K562 (cell line): Measurements from ENCODE around the gene ARL3.

Source experiments
- CEBPB ChIP-seq: fragments of 450-650 bp; IDR thresholded peaks from 2 replicates; pipeline ENCODE4 v1.6.1; 2016; ENCODE audit warnings: missing genetic modification characterization, missing compliant biosample characterization
- CTCF ChIP-seq, 3 experiments: IDR thresholded peaks in 2 of 3; conservative IDR thresholded peaks in 1 of 3; 2 replicates each; pipeline ENCODE4 v1.5.1; 2011 to 2012; ENCODE audit warnings: low read length in 3 of 3, mild to moderate bottlenecking in 3 of 3, control low read depth in 2 of 3, improper control_type of control experiment in 1 of 3, inconsistent platforms in 1 of 3, low read depth in 1 of 3, mixed read lengths in 1 of 3, moderate library complexity in 1 of 3; ENCODE audit not compliant: insufficient read depth in 2 of 3
- EP300 ChIP-seq: IDR thresholded peaks from 2 replicates; pipeline ENCODE4 v1.6.1; 2012; ENCODE audit warnings: low read length, improper control_type of control experiment
- HINFP ChIP-seq: fragments of 450-650 bp; conservative IDR thresholded peaks from 2 replicates; pipeline ENCODE4 v1.6.1; 2016; ENCODE audit warnings: missing genetic modification characterization, low read depth, mild to moderate bottlenecking, control low read depth, missing compliant biosample characterization
- POU5F1 ChIP-seq: fragments of 150-350 bp; IDR thresholded peaks from 2 replicates; pipeline ENCODE4 v1.6.1; 2014; ENCODE audit warnings: borderline replicate concordance, low read length, low read depth, mild to moderate bottlenecking; ENCODE audit not compliant: partially characterized antibody
- SAFB2 ChIP-seq: fragments of 200-400 bp; formaldehyde crosslinking; IDR thresholded peaks from 2 replicates; pipeline ENCODE4 v1.6.1; 2018; ENCODE audit warnings: borderline replicate concordance, low read length, low read depth, moderate library complexity; ENCODE audit not compliant: severe bottlenecking
- SRF ChIP-seq, 2 experiments: fragments of 250-450, 450-650 bp in 1 of 2; sonication (Bioruptor Pico) in 1 of 2; sonication (generic) in 1 of 2; formaldehyde crosslinking; IDR thresholded peaks; 2 replicates each; pipeline versions ENCODE4 v1.5.0 to v1.5.1; 2020 to 2022; ENCODE audit warnings: mild to moderate bottlenecking in 1 of 2, missing genetic modification reagents in 1 of 2
- STAG1 ChIP-seq: sonication (generic); formaldehyde crosslinking; IDR thresholded peaks from 2 replicates; pipeline ENCODE4 v1.5.0; 2020; ENCODE audit warnings: missing genetic modification reagents, borderline replicate concordance
- ZBTB8A ChIP-seq: fragments of 450-650 bp; IDR thresholded peaks from 2 replicates; pipeline ENCODE4 v1.6.1; 2018; ENCODE audit warnings: mild to moderate bottlenecking, moderate library complexity; ENCODE audit not compliant: partially characterized antibody
- TF ChIP-seq, protein P1 (sequence below): sonication (generic); formaldehyde crosslinking; IDR thresholded peaks from 2 replicates; pipeline ENCODE4 v1.8.1; 2023; ENCODE audit warnings: mild to moderate bottlenecking, missing genetic modification reagents
- TF ChIP-seq, protein P2 (sequence below): sonication (generic); formaldehyde crosslinking; IDR thresholded peaks from 2 replicates; pipeline ENCODE4 v1.8.1; 2022; ENCODE audit warnings: missing genetic modification reagents
- TF ChIP-seq, protein P3 (sequence below): sonication (generic); formaldehyde crosslinking; IDR thresholded peaks from 2 replicates; pipeline ENCODE4 v1.8.1; 2023; ENCODE audit warnings: mild to moderate bottlenecking, missing genetic modification reagents

DNA sequence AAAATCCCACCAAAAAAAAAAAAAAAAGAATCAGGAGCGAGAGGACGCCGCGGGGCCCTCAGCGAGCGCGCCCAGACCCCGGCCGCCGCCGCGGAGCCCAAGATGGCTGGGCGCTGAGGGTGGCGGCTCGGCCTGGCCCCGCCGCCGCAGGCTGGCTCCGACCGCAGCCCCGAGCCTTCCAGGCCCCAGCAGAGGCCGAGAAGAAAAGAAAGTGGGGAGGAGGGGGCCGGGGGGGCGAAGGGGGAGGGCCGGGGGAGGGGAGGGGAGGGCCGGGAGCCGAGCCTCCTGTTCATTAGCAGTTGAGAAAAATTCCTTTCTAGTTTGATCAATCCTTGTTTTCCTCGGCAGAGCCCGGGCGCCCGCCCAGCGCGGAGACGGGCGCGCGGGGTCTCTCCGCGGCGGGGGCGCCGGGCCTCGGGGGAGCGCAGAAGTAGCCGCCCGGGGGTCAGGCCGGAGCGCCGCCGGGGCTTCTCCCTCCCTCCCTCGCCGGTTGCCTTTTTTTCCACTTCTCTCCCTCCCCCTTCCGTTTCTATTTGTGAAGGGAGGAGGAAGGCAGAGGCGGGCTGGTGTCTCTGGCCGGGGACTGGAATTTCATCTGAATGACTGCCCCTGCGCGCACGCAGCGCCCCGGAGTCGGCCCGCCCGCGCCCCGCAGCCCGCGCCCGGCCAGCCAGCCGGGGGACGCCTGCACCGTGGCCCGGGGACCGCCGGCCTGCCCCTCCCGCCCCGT, 70.7 kb downstream of the ARL3 start:
- TF ChIP-seq SAFB2 (no peak), CTCF (IDR thresholded peaks at IDR 0.05 in 2 of 3, conservative IDR thresholded peaks at IDR 0.05 in 1 of 3; ENCODE audit: insufficient read depth in 2 of 3, low read depth in 1 of 3, low read length in 3 of 3) (no peak), EP300 (no peak), STAG1 (no peak), SRF (CRISPR knock-in tag; IDR thresholded peaks at IDR 0.05) (no peak), ZBTB8A (no peak), CEBPB (tag) (no peak), POU5F1 (no peak), HINFP (no peak)
- TF ChIP-seq, protein P1, sequence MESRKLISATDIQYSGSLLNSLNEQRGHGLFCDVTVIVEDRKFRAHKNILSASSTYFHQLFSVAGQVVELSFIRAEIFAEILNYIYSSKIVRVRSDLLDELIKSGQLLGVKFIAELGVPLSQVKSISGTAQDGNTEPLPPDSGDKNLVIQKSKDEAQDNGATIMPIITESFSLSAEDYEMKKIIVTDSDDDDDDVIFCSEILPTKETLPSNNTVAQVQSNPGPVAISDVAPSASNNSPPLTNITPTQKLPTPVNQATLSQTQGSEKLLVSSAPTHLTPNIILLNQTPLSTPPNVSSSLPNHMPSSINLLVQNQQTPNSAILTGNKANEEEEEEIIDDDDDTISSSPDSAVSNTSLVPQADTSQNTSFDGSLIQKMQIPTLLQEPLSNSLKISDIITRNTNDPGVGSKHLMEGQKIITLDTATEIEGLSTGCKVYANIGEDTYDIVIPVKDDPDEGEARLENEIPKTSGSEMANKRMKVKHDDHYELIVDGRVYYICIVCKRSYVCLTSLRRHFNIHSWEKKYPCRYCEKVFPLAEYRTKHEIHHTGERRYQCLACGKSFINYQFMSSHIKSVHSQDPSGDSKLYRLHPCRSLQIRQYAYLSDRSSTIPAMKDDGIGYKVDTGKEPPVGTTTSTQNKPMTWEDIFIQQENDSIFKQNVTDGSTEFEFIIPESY (CRISPR knock-in tag), result no peak
- TF ChIP-seq, protein P2, sequence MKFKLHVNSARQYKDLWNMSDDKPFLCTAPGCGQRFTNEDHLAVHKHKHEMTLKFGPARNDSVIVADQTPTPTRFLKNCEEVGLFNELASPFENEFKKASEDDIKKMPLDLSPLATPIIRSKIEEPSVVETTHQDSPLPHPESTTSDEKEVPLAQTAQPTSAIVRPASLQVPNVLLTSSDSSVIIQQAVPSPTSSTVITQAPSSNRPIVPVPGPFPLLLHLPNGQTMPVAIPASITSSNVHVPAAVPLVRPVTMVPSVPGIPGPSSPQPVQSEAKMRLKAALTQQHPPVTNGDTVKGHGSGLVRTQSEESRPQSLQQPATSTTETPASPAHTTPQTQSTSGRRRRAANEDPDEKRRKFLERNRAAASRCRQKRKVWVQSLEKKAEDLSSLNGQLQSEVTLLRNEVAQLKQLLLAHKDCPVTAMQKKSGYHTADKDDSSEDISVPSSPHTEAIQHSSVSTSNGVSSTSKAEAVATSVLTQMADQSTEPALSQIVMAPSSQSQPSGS (CRISPR knock-in tag), result no peak
- TF ChIP-seq, protein P3, sequence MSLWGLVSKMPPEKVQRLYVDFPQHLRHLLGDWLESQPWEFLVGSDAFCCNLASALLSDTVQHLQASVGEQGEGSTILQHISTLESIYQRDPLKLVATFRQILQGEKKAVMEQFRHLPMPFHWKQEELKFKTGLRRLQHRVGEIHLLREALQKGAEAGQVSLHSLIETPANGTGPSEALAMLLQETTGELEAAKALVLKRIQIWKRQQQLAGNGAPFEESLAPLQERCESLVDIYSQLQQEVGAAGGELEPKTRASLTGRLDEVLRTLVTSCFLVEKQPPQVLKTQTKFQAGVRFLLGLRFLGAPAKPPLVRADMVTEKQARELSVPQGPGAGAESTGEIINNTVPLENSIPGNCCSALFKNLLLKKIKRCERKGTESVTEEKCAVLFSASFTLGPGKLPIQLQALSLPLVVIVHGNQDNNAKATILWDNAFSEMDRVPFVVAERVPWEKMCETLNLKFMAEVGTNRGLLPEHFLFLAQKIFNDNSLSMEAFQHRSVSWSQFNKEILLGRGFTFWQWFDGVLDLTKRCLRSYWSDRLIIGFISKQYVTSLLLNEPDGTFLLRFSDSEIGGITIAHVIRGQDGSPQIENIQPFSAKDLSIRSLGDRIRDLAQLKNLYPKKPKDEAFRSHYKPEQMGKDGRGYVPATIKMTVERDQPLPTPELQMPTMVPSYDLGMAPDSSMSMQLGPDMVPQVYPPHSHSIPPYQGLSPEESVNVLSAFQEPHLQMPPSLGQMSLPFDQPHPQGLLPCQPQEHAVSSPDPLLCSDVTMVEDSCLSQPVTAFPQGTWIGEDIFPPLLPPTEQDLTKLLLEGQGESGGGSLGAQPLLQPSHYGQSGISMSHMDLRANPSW (CRISPR knock-in tag), result no peak
